ENCODE results near the gene ITGBL1.
"Not testable (repeated sequence)": the region's sequence is repeated elsewhere in the genome, so short reads cannot be mapped to it uniquely, and the experiment has no call there.

Gene ITGBL1

GRCh38 chr13:101512650-101513049, 60.2 kb downstream of the ITGBL1 start:
- peak; percentile 69 for DNase-seq (ENCODE audit: low read depth)

DNA sequence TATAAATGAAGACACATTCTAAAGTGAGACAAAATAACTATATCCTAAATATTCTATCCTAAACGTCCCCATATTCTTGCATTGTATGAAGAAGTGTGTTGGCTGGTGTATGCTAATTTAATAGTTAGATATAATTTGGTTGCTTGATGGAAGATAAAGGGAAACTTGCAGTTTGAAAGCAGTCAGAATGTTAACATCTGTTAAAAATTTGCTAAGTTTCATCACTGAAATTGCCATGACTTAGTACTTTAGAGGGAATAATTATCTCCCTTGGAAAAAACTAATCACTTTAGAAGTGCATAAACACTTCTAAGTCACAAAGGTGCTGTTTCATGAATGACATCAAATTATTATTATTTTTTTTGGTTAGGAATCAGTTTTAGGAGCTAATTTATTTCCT, 61.6 kb downstream of the ITGBL1 start:
- no peak for DNase-seq (ENCODE audit: low read depth)

GRCh38 chr13:101514695-101515275, 62.3 kb downstream of the ITGBL1 start:
- DNase-seq (ENCODE audit: low read depth), result peak; percentile 58

DNA sequence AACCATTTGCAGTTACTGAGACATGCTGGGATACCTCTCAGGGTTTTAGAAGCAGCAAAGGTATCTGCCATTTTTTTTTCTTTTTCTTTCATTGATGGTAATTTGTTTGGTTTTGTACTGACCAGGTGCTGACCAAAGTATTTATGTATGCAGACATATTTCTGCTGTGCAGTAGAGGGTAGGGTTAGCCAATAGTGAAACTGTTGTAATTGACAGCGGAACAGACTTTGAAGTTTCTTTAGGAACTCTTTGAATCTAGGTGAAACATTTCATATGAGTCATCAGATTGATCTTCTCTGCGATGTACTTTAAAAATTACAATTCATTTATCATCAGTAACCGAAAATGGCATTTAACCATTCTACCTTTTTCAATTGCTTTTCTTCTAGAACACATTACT, 63.0 kb downstream of the ITGBL1 start:
- no peak for DNase-seq (ENCODE audit: low read depth)

- DNase-seq (ENCODE audit: low read depth), result no peak
Measured at GRCh38 chr13:101516262-101516661, 63.8 kb downstream of the ITGBL1 start.

DNA sequence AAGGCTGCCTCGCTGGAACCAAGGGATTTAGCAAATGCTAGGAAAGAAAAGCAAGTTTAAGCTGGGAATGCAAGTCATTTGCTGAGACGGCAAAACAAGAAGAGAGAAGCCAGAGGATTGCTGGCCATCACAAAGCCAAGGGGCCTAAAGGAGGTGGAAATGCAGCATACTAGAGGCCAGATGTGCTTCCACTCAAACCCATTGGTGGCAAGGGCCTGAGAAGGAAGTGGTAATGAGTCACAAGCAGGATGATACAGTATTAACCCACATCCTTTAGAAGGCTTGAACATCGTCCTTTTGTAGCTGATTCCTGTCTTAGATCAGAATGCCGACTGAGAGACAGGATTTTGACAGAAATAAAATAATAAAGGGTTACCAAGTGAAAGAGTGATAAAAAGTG, 68.2 kb downstream of the ITGBL1 start:
- DNase-seq (ENCODE audit: low read depth), result peak; percentile 34

DNA sequence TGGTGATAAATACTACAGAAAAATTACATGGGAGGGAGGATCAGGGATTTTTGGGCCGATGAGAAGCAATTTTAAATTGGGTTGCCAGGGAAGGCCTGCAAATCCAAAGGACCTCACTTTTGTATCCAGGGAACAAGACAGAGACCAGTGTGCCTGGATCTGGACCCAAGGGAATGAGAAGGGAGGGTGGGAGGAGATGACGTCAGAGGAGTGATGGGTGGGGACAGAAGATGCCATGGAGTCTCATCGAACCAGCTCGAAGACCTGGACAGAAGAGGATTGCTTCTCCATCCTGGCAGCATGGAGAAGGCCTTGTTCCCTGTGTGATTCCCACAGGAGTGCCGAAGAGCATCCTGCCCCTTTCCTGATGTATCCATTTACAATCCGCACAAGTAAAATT, 68.9 kb downstream of the ITGBL1 start:
- DNase-seq (ENCODE audit: low read depth), result no peak

DNA sequence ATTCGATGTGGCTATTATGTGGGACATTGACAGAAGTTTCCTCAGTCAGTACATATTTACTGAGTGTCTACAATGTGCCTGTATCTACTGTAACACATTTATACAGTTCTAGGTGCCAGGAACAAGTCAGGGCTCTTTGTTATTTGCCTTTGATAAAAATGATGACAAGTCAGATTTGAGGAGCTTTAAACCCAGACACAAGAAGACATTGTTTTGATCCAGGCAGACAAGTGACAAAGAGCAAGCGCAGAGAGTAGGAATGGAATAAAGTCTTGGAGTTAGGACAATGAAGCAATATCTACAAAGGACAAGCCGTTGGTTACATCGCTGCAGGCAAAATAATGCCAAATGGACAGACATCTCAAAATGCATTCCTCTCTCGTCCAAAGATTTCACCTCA, 70.1 kb downstream of the ITGBL1 start:
- DNase-seq (ENCODE audit: low read depth), result no peak

GRCh38 chr13:101523154-101524131, 71.0 kb downstream of the ITGBL1 start:
- peak; percentile 30 for DNase-seq (ENCODE audit: low read depth)

DNA sequence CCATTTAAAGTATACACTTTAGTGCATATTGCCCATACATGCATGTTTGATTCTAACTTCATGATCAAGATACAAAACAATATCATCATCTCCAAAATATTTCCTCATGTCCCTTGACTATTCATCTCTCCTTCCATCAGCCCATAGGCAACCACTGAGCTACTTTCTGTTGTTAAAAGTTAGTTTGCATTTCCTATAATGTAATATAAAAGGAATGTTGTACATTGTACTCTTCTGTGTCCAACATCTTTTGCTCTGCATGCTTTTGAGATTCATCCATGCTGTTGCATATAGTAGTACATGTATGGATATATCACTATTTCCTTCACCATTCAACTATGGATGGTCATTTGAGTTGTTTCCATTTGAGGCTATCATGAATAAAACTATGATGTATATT, 74.7 kb downstream of the ITGBL1 start:
- no peak for DNase-seq (ENCODE audit: low read depth)

DNA sequence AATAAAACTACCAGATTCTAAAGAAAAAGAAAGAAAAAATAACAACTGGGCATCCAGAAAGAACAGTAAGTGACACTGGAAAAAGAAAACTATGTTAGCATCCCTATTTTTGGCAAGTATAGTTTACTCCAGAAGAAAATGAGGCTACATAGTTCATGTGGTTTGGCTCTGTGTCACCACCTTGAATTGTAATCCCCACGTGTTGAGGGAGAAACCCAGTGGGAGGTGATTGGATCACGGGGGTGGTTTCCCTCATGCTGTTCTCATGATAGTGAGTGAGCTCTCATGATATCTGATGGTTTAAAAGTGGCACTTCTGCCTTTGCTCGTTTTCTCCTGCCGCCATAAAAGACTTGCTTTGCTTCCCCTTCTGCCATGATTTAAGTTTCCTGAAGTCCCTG, 76.9 kb downstream of the ITGBL1 start:
- peak; percentile 84 for DNase-seq (ENCODE audit: low read depth)

- DNase-seq (ENCODE audit: low read depth), result peak; percentile 65
Measured at GRCh38 chr13:101530293-101530692, 77.8 kb downstream of the ITGBL1 start.

- no peak for DNase-seq (ENCODE audit: low read depth)
Measured at GRCh38 chr13:101535192-101535746, 82.8 kb downstream of the ITGBL1 start.

DNA sequence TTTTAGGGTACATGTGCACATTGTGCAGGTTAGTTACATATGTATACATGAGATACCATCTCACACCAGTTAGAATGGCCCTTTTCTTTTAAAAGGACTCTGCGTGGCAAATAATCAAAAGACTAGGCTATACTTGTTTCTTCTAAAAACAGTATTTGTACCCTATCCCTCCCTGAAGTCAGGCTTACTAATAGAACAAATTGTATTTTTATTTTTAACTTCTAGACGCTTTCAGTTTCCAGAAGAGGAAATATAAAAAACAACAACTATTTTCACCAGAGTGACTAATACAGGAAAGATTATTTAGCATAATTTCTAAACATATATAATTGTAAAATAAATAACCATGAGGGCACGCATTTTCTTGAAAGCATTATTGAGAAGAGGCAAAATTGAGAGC, 83.6 kb downstream of the ITGBL1 start:
- no peak for DNase-seq (ENCODE audit: low read depth)

DNA sequence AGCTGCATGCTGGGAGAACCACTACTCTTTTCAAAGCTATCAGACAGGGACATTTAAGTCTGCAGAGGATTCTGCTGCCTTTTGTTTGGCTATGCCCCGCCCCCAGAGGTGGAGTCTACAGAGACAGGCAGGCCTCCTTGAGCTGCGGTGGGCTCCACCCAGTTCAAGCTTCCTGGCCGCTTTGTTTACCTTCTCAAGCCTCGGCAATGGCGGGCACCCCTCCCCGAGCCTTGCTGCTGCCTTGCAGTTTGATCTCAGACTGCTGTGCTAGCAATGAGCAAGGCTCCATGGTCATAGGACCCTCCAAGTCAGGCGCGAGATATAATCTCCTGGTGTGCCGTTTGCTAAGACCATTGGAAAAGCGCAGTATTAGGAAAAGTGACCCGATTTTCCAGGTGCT, 92.1 kb downstream of the ITGBL1 start:
- not testable (repeated sequence) for DNase-seq (ENCODE audit: low read depth)

DNA sequence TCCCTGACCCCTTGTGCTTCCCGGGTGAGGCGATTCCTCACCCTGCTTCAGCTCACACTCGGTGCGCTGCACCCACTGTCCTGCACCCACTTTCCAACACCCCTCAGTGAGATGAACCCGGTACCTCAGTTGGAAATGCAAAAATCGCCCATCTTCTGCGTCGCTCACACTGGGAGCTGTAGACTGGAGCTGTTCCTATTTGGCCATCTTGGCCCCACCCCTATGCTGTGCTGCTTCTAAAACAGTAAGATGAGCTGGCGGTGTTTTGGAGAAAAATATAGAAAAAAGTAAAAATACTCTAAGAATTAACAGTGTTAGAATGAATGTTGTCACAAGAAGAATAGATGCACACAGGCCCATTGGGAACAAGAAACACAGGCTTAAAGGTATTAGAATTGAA, 92.5 kb downstream of the ITGBL1 start:
- no peak for DNase-seq (ENCODE audit: low read depth)

- no peak for DNase-seq (ENCODE audit: low read depth)
Measured at GRCh38 chr13:101545521-101545920, 93.0 kb downstream of the ITGBL1 start.

DNA sequence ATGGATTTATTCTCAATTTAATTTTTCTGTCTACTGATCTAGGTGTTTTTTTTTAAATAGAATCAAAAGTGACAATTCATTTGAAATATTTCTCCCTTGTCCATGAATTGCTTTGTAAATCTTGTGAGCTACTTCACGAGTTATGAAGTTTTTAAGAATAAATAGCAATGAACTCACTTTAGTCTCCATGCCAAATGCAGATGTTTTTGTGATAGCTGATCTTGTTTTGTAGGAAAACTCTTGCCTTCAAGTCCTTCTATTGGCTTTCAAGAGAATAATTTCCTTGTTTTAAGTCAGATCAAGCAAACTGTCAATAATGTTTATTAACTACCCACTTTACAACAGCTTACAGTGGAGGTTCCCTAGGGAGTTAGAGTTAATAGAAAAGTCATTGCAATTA, 99.8 kb downstream of the ITGBL1 start:
- peak; percentile 10 for DNase-seq (ENCODE audit: low read depth)

DNA sequence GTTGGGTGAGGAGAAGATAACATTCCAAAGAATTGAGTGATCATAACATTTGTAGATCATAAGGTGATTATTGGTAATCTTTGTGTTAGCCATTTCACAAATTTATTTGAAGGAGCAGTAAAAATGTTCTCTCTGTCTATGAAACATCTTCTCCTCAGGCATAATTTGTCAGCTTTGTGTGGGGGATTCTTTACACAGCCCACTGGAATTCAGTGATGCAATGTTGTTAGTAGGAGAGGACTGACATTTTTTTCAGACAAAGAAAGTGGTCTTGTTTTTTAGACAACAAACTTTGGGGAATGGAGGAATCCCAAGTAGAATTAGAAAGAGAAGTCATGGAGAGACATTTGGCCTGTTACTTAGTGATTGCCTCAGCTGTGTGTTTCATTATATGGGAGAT, 100.3 kb downstream of the ITGBL1 start:
- DNase-seq (ENCODE audit: low read depth), result peak; percentile 64

- DNase-seq (ENCODE audit: low read depth), result peak; percentile 29
Measured at GRCh38 chr13:101554420-101555125, 102.1 kb downstream of the ITGBL1 start.

GRCh38 chr13:101555610-101556009, 103.1 kb downstream of the ITGBL1 start:
- DNase-seq (ENCODE audit: low read depth), result no peak

DNA sequence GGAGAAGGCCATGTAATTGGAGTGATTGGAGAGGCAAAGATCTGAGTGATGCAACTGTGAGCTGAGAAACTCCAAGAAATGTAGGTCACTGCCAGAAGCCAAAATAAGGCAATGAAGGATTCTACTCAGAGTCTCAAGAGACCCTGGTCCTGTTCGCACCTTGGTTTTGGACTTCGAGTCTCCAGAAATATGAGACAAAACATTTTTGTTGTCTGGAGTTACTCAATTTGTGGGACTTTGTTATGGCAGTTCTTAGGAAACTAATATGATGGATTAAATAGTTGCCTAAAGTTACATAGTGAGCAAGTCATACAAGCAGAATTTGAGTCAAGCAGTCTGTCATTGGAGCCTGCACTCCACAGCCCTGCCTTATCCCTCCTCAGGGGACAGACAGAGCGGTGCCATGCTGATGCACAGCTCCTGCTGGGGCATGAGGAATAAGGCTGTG, 104.2 kb downstream of the ITGBL1 start:
- peak; percentile 81 for DNase-seq (ENCODE audit: low read depth)
